ENCODE data around the gene CRELD2. TPM values are rescaled to one million over a fixed set of nuclear protein-coding genes. Genes with fewer than 3 reads are reported as not detected.

CRELD2 gene
- total RNA-seq, 1 donor from 2014 or later: 54.9 TPM

DNA sequence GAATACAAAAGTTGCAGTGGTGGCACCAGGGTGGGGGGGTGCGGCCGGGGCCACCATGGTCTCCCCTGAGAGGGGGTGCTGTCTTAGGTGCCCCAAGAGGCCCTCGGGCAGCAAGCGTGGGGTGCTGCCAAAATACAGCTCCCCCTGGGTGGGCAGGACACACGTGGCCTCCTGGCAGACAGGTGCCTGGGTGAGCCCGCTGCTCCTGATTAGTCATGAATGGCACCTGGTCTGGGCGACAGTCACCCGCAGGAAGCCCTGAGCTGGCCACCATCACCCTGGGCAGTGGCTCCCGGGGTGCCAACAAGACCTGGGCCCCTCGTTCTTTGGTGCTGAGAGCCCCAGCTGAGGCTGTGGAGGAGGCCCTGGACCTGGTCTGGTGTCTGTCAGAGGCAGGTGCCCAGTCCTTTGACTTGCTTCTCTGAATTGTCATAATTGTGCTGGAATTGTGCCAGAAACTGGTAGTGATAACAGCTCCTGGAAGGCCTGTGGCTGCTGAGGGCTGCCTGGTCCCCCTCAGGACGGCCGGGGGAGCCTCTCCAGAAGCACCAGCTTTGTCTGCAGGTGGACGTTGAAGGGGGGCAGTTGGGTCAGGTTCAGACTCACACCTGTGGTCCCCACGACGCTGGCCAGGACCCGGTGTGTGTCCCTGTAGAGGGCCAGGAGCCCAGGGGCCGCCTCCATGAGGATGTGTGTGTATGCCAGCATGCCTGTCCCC, 15.0 kb upstream of the CRELD2 start:
- Mint-ChIP-seq H3K9me3 (ENCODE audit: unreplicated experiment) (no peaks in the 10 kb centered on the region), H3K27me3 (ENCODE audit: unreplicated experiment) (no peaks in the 10 kb centered on the region), H3K4me1 (ENCODE audit: unreplicated experiment) (no peaks in the 10 kb centered on the region), H3K4me3 (ENCODE audit: unreplicated experiment) (no peak overlapping the region), H3K27ac (ENCODE audit: unreplicated experiment) (no peak overlapping the region), H3K36me3 (ENCODE audit: unreplicated experiment) (peaks cover 28% of the 10 kb centered on the region)
- TF ChIP-seq, protein P1, sequence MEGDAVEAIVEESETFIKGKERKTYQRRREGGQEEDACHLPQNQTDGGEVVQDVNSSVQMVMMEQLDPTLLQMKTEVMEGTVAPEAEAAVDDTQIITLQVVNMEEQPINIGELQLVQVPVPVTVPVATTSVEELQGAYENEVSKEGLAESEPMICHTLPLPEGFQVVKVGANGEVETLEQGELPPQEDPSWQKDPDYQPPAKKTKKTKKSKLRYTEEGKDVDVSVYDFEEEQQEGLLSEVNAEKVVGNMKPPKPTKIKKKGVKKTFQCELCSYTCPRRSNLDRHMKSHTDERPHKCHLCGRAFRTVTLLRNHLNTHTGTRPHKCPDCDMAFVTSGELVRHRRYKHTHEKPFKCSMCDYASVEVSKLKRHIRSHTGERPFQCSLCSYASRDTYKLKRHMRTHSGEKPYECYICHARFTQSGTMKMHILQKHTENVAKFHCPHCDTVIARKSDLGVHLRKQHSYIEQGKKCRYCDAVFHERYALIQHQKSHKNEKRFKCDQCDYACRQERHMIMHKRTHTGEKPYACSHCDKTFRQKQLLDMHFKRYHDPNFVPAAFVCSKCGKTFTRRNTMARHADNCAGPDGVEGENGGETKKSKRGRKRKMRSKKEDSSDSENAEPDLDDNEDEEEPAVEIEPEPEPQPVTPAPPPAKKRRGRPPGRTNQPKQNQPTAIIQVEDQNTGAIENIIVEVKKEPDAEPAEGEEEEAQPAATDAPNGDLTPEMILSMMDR (IDR thresholded peaks at IDR 0.05): no peak
- DNase-seq (ENCODE audit: extremely low spot score, unreplicated experiment): no peak

DNA sequence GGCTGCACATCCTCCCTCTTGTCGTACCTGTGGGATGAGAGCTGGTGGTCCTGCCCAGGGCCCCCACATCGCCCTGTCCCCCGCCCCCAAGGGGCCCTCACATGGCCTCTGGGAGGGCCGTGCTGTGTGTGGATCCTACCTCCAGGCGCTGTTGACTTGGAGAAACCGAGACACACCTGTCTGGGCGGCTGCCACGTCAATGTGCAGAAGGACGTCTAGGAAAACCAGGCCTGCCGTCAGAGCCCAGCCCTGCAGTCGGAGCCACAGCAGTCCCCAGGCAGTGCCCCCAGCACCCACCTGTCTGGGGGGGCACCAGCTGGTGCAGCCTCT, 14.4 kb upstream of the CRELD2 start:
- H3K4me3 Mint-ChIP-seq (ENCODE audit: unreplicated experiment): no peak overlapping the region
- TF ChIP-seq, protein P1 (IDR thresholded peaks at IDR 0.05): no peak
- H3K27ac Mint-ChIP-seq (ENCODE audit: unreplicated experiment): no peak overlapping the region
- H3K27me3 Mint-ChIP-seq (ENCODE audit: unreplicated experiment): no peaks in the 10 kb centered on the region
- peaks cover 26% of the 10 kb centered on the region for H3K36me3 Mint-ChIP-seq (ENCODE audit: unreplicated experiment)
- DNase-seq (ENCODE audit: extremely low spot score, unreplicated experiment): no peak
- H3K9me3 Mint-ChIP-seq (ENCODE audit: unreplicated experiment): no peaks in the 10 kb centered on the region
- no peaks in the 10 kb centered on the region for H3K4me1 Mint-ChIP-seq (ENCODE audit: unreplicated experiment)

- Mint-ChIP-seq H3K4me1 (ENCODE audit: unreplicated experiment) (no peaks in the 10 kb centered on the region), H3K27ac (ENCODE audit: unreplicated experiment) (no peak overlapping the region), H3K27me3 (ENCODE audit: unreplicated experiment) (no peaks in the 10 kb centered on the region), H3K4me3 (ENCODE audit: unreplicated experiment) (no peak overlapping the region), H3K36me3 (ENCODE audit: unreplicated experiment) (peaks cover 22% of the 10 kb centered on the region), H3K9me3 (ENCODE audit: unreplicated experiment) (no peaks in the 10 kb centered on the region)
- DNase-seq (ENCODE audit: extremely low spot score, unreplicated experiment): no peak
- TF ChIP-seq, protein P1 (IDR thresholded peaks at IDR 0.05): no peak
Measured at GRCh38 chr22:49905465-49905864, 13.0 kb upstream of the CRELD2 start.

DNA sequence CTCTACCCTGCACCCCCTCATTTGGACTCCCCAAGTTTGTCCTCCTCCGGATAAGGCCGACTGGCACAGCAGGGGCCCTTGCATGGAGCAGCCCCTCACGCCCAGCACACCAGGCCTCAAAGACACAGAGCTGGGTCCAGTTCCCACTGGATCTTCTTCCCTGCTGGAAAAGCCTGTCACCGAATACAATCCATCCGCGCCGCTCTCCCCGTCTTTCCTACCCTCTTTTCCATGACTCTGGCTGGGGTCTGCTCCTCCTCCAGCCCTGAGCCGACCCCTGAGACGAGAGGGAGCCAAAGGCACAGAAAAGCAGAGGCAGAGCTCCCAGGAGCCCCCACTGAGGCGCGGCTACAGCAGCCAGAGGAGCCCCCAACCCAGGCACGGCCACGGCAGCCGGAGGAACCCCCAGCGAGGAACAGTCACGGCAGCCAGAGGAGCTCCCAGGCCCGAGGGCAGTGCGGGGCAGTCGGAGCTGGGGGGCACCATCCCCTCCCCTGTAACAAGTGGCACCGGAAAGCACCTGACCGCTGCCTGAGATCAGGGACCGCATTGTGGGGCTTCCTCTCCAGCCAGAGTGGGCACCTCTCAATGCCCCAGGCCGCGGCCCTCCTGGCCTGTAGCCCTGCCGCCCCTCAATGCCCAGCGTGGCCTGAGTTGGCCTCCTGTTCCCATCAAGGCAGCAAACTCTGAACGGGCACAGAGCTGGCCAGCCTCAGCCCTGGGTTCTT, 12.2 kb upstream of the CRELD2 start:
- Mint-ChIP-seq H3K27me3 (ENCODE audit: unreplicated experiment) (no peaks in the 10 kb centered on the region), H3K27ac (ENCODE audit: unreplicated experiment) (no peak overlapping the region), H3K36me3 (ENCODE audit: unreplicated experiment) (peaks cover 18% of the 10 kb centered on the region), H3K4me3 (ENCODE audit: unreplicated experiment) (no peak overlapping the region), H3K9me3 (ENCODE audit: unreplicated experiment) (no peaks in the 10 kb centered on the region), H3K4me1 (ENCODE audit: unreplicated experiment) (no peaks in the 10 kb centered on the region)
- TF ChIP-seq, protein P1 (IDR thresholded peaks at IDR 0.05): no peak
- no peak for DNase-seq (ENCODE audit: extremely low spot score, unreplicated experiment)

- Mint-ChIP-seq H3K27ac (ENCODE audit: unreplicated experiment) (no peak overlapping the region), H3K4me1 (ENCODE audit: unreplicated experiment) (no peaks in the 10 kb centered on the region), H3K4me3 (ENCODE audit: unreplicated experiment) (no peak overlapping the region), H3K27me3 (ENCODE audit: unreplicated experiment) (no peaks in the 10 kb centered on the region), H3K36me3 (ENCODE audit: unreplicated experiment) (peaks cover 15% of the 10 kb centered on the region), H3K9me3 (ENCODE audit: unreplicated experiment) (no peaks in the 10 kb centered on the region)
- no peak for DNase-seq (ENCODE audit: extremely low spot score, unreplicated experiment)
- TF ChIP-seq, protein P1 (IDR thresholded peaks at IDR 0.05): no peak
Measured at GRCh38 chr22:49906799-49907290, 11.6 kb upstream of the CRELD2 start.

Measured in osteocyte (in vitro differentiated cells).